Measurements from ENCODE around the gene HMCN1. TPM values are rescaled to one million over a fixed set of nuclear protein-coding genes. Genes with fewer than 3 reads are reported as not detected.

HMCN1 gene
- total and polyA plus RNA-seq, 2 donors (not counting 1 experiment from before 2014, with no cell fraction given) = 6.8 to 21.0 TPM

DNA sequence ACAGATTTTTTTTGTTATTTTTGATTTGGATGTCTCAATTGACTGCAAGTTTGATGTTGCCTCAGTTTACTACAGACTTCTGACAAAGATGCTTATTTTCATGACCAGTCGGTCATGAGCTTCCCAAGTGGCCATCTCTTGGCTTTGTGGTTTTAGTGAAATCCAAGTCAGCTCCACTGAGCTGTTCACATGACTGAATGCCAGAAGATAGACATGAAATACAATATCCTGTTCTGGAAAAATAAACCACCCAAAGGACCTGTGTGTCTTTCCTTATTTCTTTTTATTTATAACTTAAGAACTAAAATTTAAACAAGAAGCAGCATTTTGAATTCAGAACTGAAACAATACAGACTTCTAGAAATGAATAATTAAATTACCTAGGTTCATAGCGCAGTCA lies 89.3 kb downstream of the HMCN1 start:
- Histone ChIP-seq H3K79me2 (ENCODE audit: control insufficient read depth, insufficient read depth, low read length) (no peaks in the 10 kb centered on the region), H3K27ac (ENCODE audit: insufficient read depth, low read length) (no peak overlapping the region), H3K4me2 (ENCODE audit: extremely low read depth, insufficient read depth, low read length) (no peak overlapping the region), H3K27me3 (ENCODE audit: control insufficient read depth, insufficient read depth, low read length) (no peaks in the 10 kb centered on the region), H3K4me1 (ENCODE audit: control insufficient read depth, extremely low read depth, insufficient read depth, low read length) (no peaks in the 10 kb centered on the region), H3K4me3 (replicated peaks in 1 of 4; ENCODE audit: control extremely low read depth in 1 of 4, insufficient read depth in 1 of 4, low read depth in 3 of 4, low read length in 4 of 4) (no peak overlapping the region), H4K20me1 (ENCODE audit: control insufficient read depth, extremely low read depth, insufficient read depth, low read length) (no peaks in the 10 kb centered on the region), H3K9me3 (ENCODE audit: control insufficient read depth, insufficient read depth, low read depth, low read length) (no peaks in the 10 kb centered on the region), H2AFZ (ENCODE audit: low read length) (no peak overlapping the region), H3K36me3 (ENCODE audit: control insufficient read depth, insufficient read depth, low read length) (no peaks in the 10 kb centered on the region), H3K9ac (ENCODE audit: insufficient read depth, low read length) (no peak overlapping the region)
- peak; percentile 14 to 66 for DNase-seq (ENCODE audit: low read depth in 2 of 2)
- TF ChIP-seq, protein P1, sequence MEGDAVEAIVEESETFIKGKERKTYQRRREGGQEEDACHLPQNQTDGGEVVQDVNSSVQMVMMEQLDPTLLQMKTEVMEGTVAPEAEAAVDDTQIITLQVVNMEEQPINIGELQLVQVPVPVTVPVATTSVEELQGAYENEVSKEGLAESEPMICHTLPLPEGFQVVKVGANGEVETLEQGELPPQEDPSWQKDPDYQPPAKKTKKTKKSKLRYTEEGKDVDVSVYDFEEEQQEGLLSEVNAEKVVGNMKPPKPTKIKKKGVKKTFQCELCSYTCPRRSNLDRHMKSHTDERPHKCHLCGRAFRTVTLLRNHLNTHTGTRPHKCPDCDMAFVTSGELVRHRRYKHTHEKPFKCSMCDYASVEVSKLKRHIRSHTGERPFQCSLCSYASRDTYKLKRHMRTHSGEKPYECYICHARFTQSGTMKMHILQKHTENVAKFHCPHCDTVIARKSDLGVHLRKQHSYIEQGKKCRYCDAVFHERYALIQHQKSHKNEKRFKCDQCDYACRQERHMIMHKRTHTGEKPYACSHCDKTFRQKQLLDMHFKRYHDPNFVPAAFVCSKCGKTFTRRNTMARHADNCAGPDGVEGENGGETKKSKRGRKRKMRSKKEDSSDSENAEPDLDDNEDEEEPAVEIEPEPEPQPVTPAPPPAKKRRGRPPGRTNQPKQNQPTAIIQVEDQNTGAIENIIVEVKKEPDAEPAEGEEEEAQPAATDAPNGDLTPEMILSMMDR (conservative IDR thresholded peaks at IDR 0.05 in 1 of 2, IDR thresholded peaks at IDR 0.05 in 1 of 2; ENCODE audit: low read depth in 1 of 2, low read length in 2 of 2) = no peak
- no peak for TF ChIP-seq EZH2 (IDR thresholded peaks at IDR 0.05; ENCODE audit: low read length, missing control alignments)

DNA sequence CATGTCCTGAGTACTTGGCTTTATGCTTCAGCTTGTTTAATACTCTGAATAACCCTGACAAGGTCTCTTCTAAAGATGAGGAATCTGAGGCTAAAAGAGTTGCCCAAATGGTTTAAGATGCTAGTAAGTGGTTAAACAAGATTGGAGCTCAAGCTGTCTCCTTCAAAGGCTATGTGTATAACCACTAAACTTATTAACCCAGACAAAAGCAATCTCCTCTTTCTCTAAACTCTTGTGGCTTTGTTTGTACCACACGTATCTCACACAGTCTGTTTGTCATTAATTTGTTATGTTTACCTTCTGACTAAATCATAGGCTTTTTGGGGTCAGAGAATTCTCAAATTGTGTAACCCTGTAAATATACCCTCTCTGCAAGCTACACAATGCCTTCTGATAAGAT lies 89.9 kb downstream of the HMCN1 start:
- no peak overlapping the region for H3K9ac ChIP-seq (ENCODE audit: insufficient read depth, low read length)
- H3K27ac ChIP-seq (ENCODE audit: insufficient read depth, low read length) = no peak overlapping the region
- no peaks in the 10 kb centered on the region for H3K27me3 ChIP-seq (ENCODE audit: control insufficient read depth, insufficient read depth, low read length)

DNA sequence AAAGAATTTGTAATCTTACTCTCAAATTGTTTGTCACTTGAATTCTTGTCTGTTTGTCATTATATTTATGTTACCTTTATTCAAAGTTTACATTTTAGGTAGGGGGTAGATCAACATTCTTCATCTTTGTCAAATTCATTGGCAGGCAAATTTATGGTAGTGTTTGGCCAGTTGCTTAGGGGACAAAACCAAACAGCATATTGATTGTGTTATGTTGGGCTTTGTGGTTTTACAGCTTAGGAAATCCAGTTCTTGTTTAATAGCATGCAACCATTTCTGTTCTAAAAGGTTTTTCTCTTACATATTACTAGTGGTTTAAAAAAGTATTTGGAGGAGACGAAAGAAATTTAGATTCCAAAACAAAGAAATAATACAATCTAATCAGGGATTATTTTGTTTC lies 91.4 kb downstream of the HMCN1 start:
- Histone ChIP-seq H3K27ac (ENCODE audit: insufficient read depth, low read length) (no peak overlapping the region), H3K9me3 (ENCODE audit: control insufficient read depth, insufficient read depth, low read depth, low read length) (no peaks in the 10 kb centered on the region), H2AFZ (ENCODE audit: low read length) (no peak overlapping the region), H3K27me3 (ENCODE audit: control insufficient read depth, insufficient read depth, low read length) (no peaks in the 10 kb centered on the region), H3K79me2 (ENCODE audit: control insufficient read depth, insufficient read depth, low read length) (no peaks in the 10 kb centered on the region), H3K9ac (ENCODE audit: insufficient read depth, low read length) (no peak overlapping the region), H3K36me3 (ENCODE audit: control insufficient read depth, insufficient read depth, low read length) (no peaks in the 10 kb centered on the region), H3K4me2 (ENCODE audit: extremely low read depth, insufficient read depth, low read length) (no peak overlapping the region), H3K4me1 (ENCODE audit: control insufficient read depth, extremely low read depth, insufficient read depth, low read length) (no peaks in the 10 kb centered on the region), H3K4me3 (replicated peaks in 1 of 4; ENCODE audit: control extremely low read depth in 1 of 4, insufficient read depth in 1 of 4, low read depth in 3 of 4, low read length in 4 of 4) (no peak overlapping the region), H4K20me1 (ENCODE audit: control insufficient read depth, extremely low read depth, insufficient read depth, low read length) (no peaks in the 10 kb centered on the region)
- TF ChIP-seq, protein P1 (conservative IDR thresholded peaks at IDR 0.05 in 1 of 2, IDR thresholded peaks at IDR 0.05 in 1 of 2; ENCODE audit: low read depth in 1 of 2, low read length in 2 of 2) = no peak
- no peak for TF ChIP-seq EZH2 (IDR thresholded peaks at IDR 0.05; ENCODE audit: low read length, missing control alignments)
- peak in 1 of 2 donors; percentile 37 for DNase-seq (ENCODE audit: low read depth in 2 of 2)

More for the DNA sequence above, 89.9 kb downstream of the HMCN1 start:
- no peak overlapping the region for H3K4me2 ChIP-seq (ENCODE audit: extremely low read depth, insufficient read depth, low read length)
- no peaks in the 10 kb centered on the region for H3K79me2 ChIP-seq (ENCODE audit: control insufficient read depth, insufficient read depth, low read length)
- no peaks in the 10 kb centered on the region for H3K4me1 ChIP-seq (ENCODE audit: control insufficient read depth, extremely low read depth, insufficient read depth, low read length)
- H3K36me3 ChIP-seq (ENCODE audit: control insufficient read depth, insufficient read depth, low read length) = no peaks in the 10 kb centered on the region
- no peaks in the 10 kb centered on the region for H4K20me1 ChIP-seq (ENCODE audit: control insufficient read depth, extremely low read depth, insufficient read depth, low read length)
- TF ChIP-seq, protein P1 (conservative IDR thresholded peaks at IDR 0.05 in 1 of 2, IDR thresholded peaks at IDR 0.05 in 1 of 2; ENCODE audit: low read depth in 1 of 2, low read length in 2 of 2) = no peak
- TF ChIP-seq EZH2 (IDR thresholded peaks at IDR 0.05; ENCODE audit: low read length, missing control alignments) = no peak
- DNase-seq (ENCODE audit: low read depth in 2 of 2) = no peak
- H3K4me3 ChIP-seq (replicated peaks in 1 of 4; ENCODE audit: control extremely low read depth in 1 of 4, insufficient read depth in 1 of 4, low read depth in 3 of 4, low read length in 4 of 4) = no peak overlapping the region
- H2AFZ ChIP-seq (ENCODE audit: low read length) = no peak overlapping the region
- no peaks in the 10 kb centered on the region for H3K9me3 ChIP-seq (ENCODE audit: control insufficient read depth, insufficient read depth, low read depth, low read length)
